ENCODE measurements around the gene CEP104.

The CEP104 gene

GRCh38 chr1:3864884-3865283, 7.9 kb upstream of the CEP104 start:
- DNase-seq, result no peak

- DNase-seq, result peak; percentile 44
These were observed 6.4 kb upstream of the CEP104 start for GRCh38 chr1:3863231-3863935.

DNA sequence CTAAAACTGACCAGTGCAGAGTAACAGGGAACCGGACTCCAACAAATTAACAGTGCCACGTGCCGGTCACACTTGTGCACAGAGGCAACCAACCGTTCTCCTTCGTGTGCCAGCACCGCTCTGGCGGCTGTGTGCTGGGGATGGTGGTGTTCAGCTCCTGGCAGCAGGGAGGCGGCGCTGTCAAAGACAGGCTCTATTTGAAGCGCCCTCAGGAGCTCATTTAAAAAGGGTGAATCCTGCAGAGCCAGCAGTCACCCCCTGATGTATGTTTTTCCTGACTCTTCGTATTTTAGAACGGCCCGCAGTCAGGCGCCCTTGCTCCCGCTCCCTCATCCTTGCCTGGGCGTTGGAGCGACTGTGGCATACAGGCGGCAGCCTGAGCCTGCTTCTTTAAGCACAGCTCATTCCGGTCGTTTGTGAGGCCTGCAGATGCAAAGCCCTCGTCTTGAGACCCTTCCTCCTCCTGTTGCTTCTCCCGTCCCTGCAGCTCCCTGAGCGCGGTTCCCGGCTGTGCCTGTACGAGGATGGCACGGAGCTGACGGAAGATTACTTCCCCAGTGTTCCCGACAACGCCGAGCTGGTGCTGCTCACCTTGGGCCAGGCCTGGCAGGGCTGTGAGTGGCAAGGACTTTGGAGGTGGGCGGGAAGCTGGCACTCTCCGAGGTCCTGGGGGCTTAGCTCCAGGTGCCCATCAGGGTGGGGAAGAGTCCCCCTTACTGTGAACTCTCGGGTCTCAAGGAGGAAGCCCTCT, 1.4 kb upstream of the CEP104 start:
- DNase-seq, result peak; percentile 16

DNA sequence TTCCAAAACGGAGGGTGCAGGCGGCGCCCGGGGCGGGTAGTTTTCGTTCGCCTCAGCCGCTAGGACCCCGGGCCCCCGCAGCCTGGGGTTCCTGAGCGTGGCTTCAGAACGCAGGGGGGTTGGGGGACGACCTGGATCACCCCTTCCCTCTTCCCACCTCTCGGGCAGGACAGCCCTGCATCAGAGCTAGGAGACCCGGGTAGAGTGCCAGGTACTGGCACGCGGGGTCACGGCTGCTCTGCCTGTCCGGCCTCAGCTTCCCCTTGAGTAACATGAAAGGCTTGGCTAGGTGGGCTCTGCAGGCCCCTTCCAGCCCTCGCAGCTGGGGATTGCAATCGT, 749 bp upstream of the CEP104 start:
- no peak for DNase-seq

DNA sequence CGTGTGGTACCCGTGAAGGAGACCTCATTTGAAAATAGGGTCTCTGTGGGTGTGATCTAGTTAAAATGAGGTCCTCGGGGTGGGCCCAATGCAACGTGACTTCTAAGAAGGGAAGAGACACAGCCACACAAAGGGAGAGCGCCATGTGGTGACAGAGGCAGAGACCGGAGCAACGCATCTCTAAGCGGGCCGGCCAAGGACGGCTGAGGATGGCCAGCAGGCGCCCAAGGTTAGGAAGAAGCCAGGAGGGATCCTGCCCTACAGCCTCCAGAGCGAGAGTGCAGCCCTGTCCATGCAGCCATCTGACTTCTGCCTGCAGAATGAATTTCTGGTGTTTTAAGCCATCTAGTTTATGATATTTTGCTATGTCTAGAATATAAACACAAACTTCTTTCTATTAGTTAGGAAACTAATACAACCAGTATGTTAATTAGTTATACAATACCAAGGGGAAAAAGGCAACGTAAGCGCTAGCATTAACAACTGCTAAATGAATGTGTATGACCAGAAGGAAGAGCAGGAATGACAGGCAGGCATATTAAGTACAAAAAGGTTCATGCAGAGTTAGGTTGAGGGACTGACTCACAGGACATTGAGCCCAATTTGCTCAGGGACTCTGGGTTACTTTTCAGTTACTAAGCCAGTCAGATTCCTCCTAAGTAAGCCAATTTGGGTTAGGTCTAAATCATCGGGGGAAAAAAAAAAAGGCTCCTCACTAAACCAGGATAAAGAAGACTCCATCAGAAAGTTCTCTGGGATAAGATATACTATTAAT, 4.1 kb downstream of the CEP104 start:
- no peak for DNase-seq

DNA sequence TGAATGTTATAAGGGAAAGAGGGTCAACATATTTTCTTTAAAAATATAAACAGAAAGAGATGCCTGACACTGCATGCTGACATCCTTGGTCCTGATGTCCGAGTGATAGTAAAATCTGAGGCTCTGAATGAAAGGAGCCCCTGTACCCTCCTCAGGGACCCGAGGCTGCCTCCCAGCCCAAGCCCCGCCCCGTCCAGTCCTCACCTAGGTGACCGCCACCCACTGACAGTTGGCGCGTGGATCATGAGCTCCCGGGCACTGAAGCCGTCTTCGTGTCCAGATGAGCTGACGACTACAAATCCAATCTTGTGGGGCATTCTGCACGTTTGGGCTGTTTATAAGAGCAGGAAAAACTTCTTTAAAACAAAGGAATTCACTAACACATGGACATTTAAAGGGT, 4.9 kb downstream of the CEP104 start:
- DNase-seq, result no peak

DNA sequence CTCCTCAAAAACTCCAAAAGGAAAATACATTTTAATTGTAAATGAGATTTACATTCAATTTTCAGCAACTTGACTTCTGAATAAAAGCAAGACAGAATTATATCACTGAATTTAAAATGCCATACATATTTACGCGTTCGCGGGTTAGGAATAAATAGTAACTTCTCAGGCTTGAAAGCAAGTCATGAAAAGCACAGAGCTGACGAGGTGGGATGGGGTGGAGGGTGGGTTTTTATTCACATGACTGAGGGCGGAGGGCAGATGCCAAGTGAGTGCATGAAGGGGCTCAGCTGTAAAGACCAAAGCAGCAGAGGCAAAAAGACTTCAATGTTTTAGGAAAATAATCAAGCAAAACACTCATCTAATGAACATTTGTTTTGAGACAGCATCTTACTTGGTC, 5.7 kb downstream of the CEP104 start:
- DNase-seq, result no peak

DNA sequence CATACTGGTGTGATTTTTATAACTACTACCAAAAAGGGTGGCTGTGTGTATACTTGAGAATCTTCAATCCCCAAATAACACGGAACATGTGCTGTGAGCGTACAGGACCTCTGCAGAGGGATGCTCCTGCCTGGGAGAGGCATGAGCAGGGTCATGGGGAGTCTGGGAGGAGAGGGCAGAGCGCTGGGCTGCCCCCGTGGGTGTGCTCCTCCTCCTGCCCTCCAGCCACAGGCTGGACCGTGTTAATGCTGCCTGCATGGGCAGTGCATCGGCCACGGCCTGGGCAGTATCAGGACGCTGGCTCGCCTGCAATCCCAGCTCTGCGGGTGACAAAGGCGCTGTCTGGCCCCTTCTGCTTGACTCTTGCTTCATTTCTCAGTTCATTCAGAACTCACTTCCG, 6.2 kb downstream of the CEP104 start:
- no peak for DNase-seq

DNA sequence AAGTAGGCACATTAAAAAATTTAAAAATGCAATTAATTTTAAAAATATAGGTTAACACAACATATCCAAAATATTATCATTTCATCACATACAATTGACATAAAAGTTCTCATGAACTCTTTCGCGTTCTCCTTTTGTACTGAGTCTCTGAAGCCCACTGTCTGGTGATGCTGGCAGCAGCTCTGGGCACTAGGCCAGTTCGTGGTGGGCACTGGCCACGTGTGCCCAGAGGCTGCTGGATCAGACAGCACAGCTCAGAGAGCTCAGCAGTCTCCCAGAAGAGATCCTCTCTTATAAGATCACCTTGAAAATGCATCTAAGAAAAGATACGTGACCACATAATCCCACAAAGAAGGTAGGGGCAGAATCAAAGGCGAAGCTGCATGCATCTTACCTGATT, 9.9 kb downstream of the CEP104 start:
- DNase-seq, result no peak

- DNase-seq, result no peak
These were observed 10.5 kb downstream of the CEP104 start for GRCh38 chr1:3846541-3846940.

DNA sequence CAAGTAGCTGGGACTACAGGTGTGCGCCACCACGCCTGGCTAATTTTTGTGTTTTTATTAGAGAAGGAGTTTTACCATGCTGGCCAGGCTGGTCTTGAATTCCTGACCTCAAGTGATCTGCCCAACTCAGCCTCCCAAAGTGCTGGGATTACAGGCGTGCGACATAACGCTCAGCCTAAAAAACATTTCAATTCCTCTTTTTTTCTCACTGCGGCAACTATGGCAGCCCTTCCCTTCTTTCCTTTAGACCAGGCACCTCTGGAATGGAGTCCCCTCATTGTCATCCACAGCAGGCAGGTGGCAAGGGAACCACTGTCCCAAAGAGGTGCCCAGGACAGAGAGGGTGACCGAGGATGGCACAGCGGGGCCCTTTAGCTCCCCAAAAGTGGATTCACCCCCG, 14.1 kb downstream of the CEP104 start:
- DNase-seq, result no peak

DNA sequence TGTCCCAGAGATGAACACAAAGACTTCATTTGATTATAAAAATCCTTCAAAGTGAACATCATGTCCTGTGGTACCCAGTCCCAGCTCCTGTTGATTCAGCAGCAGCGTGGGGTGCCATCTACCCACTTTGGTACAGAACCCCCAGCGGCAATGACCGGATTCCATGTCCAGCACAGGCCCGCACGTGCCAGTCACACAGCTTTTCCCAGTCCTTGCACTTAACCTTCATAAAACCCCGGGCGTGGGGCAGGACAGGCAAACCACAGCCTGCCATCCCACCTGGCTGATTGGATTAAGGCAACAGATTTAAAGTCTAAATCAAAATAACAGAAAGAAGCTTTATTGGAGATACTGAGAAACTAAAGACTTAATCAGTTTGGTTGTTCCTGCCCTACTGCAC, 15.5 kb downstream of the CEP104 start:
- DNase-seq, result no peak

DNA sequence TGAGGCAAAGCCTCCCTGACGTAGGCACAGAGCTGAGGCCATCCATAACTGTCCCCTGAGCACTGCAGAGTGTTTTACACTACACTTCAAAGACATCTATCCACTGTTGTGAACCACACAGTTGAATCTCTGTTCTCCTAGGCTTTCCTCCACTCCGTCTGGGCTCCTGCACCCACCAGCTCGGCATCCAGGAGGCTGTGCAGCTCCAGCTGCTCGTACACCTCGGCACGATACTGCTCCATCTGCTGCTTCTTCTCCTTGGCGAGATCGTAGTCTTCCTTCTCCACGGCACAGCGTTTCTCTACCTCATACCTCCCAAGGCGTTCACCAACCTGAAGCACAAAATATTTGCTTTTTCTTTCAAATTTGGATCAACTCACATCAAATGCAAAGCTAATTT, 18.2 kb downstream of the CEP104 start:
- no peak for DNase-seq

DNA sequence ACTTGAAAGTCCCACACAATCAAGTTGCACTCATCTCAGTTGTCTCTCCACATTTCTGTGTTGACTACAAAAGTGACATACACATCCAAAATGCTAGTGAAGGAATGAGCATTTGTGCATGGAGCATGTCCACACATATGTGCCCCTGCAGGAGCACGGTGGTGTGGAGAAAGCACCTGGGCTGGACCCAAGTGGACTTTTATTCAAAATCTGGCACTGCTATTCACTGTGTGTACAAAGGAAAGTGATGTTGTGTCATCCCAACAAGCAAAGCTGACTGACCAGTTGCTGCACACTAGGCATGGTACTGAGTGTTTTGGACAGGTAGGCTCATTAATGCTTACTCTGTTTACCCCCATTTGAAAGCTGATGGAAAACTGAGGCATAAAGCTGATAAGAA, 19.3 kb downstream of the CEP104 start:
- DNase-seq, result no peak

DNA sequence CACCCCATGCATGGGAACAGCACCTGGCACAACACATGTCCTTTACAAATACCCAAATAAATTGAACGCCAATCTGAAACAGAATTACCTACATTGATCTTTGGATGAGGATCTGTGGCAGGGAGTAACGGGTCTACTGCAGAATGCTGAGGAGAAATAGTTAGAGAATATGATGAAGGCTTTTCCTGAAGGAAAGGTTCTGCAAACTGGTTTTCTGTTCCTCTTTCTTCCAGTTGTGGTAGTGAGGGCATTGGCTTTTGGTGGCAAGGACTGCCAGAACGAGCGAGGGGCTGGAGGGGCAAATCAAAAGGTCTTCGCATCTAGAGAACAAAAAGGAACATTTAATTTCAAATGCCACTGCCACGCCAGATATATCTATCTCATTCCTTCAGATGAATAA, 19.8 kb downstream of the CEP104 start:
- no peak for DNase-seq

DNA sequence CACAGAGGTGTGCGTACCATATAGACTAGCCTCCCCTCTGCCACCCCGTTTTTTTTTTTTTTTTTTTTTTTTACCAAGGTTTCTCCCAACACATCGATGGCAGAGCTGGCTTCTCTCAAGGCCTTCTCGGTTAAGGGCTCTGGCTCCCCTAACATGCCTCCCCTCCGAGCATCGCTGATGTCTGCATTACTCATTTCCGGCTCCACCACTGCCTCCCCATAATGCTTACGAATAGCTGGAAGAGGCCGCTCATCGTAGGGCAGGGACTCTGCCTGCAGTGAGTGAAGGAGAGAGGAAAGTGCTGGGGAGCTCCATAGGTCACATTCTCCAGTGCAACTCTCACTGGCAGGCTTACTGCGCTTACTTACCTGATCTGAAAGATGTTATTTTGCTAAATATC, 20.6 kb downstream of the CEP104 start:
- no peak for DNase-seq

DNA sequence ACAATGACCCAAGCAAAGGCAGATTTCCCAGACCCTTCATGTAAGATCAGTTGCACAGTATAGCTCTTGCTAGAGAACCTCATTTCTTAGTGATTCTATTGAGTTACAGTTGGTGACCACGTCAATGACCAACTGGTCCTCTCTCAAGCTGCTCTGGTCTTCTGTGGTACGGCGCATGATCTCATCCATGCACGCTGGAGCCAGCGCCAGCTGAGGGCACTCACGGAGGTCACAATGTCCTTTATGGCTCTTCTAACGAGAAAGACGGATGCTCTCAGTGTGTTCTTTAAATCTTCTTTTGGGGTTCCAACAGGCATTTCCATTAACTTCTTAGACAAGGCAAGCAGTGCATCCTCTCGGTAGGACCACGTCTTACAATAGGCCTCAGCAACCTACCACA, 22.3 kb downstream of the CEP104 start:
- DNase-seq, result no peak

GRCh38 chr1:3831689-3832088, 25.3 kb downstream of the CEP104 start:
- no peak for DNase-seq

- DNase-seq, result no peak
These were observed 28.6 kb downstream of the CEP104 start for GRCh38 chr1:3828391-3828790.

- DNase-seq, result no peak
These were observed 29.2 kb downstream of the CEP104 start for GRCh38 chr1:3827813-3828307.

DNA sequence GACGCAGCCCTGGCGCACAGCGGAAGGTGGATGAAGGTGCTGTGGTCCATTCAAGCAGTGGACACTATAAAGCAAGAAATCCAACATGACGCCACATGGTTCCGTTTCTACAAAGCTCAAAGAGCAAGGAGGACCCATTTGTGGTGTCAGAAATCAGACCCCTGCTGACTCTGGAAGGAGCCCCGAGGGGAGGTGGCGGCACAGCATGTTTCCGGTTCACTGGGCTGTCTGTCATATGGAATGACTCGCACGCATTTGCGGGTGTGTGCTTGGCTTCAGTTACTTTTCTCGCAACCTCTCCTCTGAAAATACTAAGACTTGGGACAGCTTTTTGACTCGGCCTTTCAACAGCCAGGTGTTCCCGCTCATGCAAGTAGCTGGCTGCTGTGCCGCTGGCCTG, 31.7 kb downstream of the CEP104 start:
- DNase-seq, result no peak

DNA sequence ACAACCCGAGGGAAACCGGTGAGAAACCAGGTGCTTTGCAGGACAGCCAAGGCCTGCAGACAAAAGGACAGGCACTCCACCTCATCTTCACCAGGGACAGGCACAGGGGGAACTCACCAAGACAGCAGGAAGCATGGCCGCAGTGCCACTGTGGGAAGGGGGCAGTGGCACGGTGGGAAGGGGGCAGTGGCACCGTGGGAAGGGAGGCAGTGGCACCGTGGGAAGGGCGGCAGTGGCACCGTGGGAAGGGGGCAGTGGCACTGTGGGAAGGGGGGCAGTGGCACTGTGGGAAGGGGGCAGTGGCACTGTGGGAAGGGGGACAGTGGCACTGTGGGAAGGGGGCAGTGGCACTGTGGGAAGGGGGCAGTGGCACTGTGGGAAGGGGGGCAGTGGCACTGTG, 32.4 kb downstream of the CEP104 start:
- no peak for DNase-seq

DNA sequence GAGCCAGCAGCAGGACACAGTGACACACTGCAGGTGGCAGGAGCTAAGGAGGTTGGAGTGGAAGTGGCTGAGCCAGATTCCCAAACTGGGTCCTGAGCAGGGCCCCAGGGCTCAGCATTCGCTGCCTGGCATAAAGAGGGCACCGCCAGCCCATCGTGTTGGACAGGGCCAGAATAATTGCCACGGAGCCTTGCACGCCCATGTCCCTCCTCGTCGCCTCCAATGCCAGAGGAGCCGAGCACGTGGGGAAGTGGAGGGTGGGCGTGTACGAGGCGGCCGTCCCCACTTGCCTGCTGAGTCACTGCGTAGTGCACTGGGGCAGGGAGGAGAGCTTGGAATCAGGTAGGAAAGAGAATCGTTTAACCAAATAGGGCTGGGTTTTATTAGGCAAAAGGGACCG, 34.6 kb downstream of the CEP104 start:
- DNase-seq, result no peak

GRCh38 chr1:3821908-3822307, 35.1 kb downstream of the CEP104 start:
- no peak for DNase-seq
